Panc1 (cell line): ENCODE results near the gene CADM1. TPM values are rescaled to one million over a fixed set of nuclear protein-coding genes. Genes with fewer than 3 reads are reported as not detected.

Experiments
- ATAC-seq: fragments of 200-7000 bp; cut with Tn5 transposase; 2 replicates; pipeline ENCODE4 v1.9.1; 2020; ENCODE audit warnings: mild to moderate bottlenecking, moderate library complexity
- BruUV-seq: library from RNA; stranded (reverse); fragments of 400-500 nt; replicated peaks from 2 replicates; lab custom pipeline; 2021; lab: Mats Ljungman, UMichigan
- CTCF ChIA-PET: fragments of 300-600 bp; sonication (Branson Sonifier 250); formaldehyde crosslinking; loops from one replicate; lab custom pipeline; 2022; ENCODE audit warnings: antibody characterized with exemption; lab: Charles Lee
- POLR2A ChIA-PET: fragments of 300-600 bp; sonication (Branson Sonifier 250); formaldehyde crosslinking; loops from one replicate; lab custom pipeline; 2022; ENCODE audit warnings: antibody characterized with exemption; lab: Charles Lee
- DNase-seq: peaks from one replicate; pipeline ENCODE4 v3.0.0-alpha.2; 2010; ENCODE audit warnings: low read depth, low spot score
- H3K27ac ChIP-seq: 2 replicates; pipeline ENCODE4 v1.5.1; 2011; ENCODE audit warnings: mild to moderate bottlenecking, low read length, inconsistent platforms
- H3K27me3 ChIP-seq: fragments of 200-500 bp; sonication (Bioruptor generic); 2 replicates; pipeline ENCODE4 v1.6.0; 2014; ENCODE audit warnings: low read length, inconsistent platforms; ENCODE audit not compliant: control insufficient read depth, insufficient read depth
- H3K36me3 ChIP-seq: fragments of 200-500 bp; sonication (Bioruptor generic); 2 replicates; pipeline ENCODE4 v1.5.1; 2014; ENCODE audit warnings: inconsistent platforms, mild to moderate bottlenecking, low read length, moderate library complexity; ENCODE audit not compliant: control insufficient read depth, insufficient read depth
- H3K4me1 ChIP-seq: 2 replicates; pipeline ENCODE4 v1.5.1; 2011; ENCODE audit warnings: inconsistent platforms, mild to moderate bottlenecking, low read length, moderate library complexity; ENCODE audit not compliant: control insufficient read depth, insufficient read depth
- H3K4me3 ChIP-seq, 2 experiments: 2 replicates each; pipeline ENCODE4 v1.5.1; 2011 to 2012; ENCODE audit warnings: low read depth in 2 of 2, low read length in 2 of 2, mild to moderate bottlenecking in 2 of 2, inconsistent platforms in 1 of 2, moderate library complexity in 1 of 2
- H3K9me3 ChIP-seq: fragments of 200-500 bp; sonication (Bioruptor generic); 2 replicates; pipeline ENCODE4 v1.5.1; 2014; ENCODE audit warnings: low read depth, mild to moderate bottlenecking, inconsistent platforms, low read length, moderate library complexity; ENCODE audit not compliant: control insufficient read depth, insufficient read depth
- POLR2AphosphoS5 ChIP-seq: IDR thresholded peaks from 2 replicates; pipeline ENCODE4 v1.6.1; 2012; ENCODE audit warnings: mild to moderate bottlenecking, low read depth, low read length, moderate library complexity
- SIN3A ChIP-seq: IDR thresholded peaks from 2 replicates; pipeline ENCODE4 v1.6.1; 2012; ENCODE audit warnings: low read depth, mild to moderate bottlenecking, low read length, moderate library complexity, borderline replicate concordance; ENCODE audit not compliant: insufficient read depth
- TCF7L2 ChIP-seq: IDR thresholded peaks from 2 replicates; pipeline ENCODE4 v1.6.1; 2011; ENCODE audit warnings: mild to moderate bottlenecking, low read depth, low read length, inconsistent platforms
- in situ Hi-C: cut with HindIII; loops from 2 replicates; pipeline ENCODE4 v1.10.0; 2016; ENCODE audit warnings: low sequenced_read_pairs, low pct_unique_long_range_greater_than_20kb
- intact Hi-C: fragments of 100-400 bp; cut with micrococcal nuclease; formaldehyde crosslinking; loops from one replicate; pipeline ENCODE4 v1.10.0; 2022; ENCODE audit not compliant: unreplicated experiment
- total RNA-seq: library from RNA; stranded (reverse); gene quantifications from one replicate; pipeline ENCODE4 v1.2.1, GENCODE V29; 2021; ENCODE audit not compliant: unreplicated experiment
- TF ChIP-seq, protein P1 (sequence below): fragments of 450-650 bp; IDR thresholded peaks from 2 replicates; pipeline ENCODE4 v1.5.1; 2017; ENCODE audit warnings: mild to moderate bottlenecking
- TF ChIP-seq, protein P2 (sequence below), 2 experiments: IDR thresholded peaks; 2 replicates each; pipeline ENCODE4 v1.6.1; 2011 to 2012; ENCODE audit warnings: low read depth in 2 of 2, control low read depth in 1 of 2, low read length in 1 of 2, mild to moderate bottlenecking in 1 of 2, moderate library complexity in 1 of 2; ENCODE audit not compliant: insufficient read depth in 1 of 2

The CADM1 gene
- total RNA-seq, 1 experiment from 2014 or later, result 3.9 TPM

DNA sequence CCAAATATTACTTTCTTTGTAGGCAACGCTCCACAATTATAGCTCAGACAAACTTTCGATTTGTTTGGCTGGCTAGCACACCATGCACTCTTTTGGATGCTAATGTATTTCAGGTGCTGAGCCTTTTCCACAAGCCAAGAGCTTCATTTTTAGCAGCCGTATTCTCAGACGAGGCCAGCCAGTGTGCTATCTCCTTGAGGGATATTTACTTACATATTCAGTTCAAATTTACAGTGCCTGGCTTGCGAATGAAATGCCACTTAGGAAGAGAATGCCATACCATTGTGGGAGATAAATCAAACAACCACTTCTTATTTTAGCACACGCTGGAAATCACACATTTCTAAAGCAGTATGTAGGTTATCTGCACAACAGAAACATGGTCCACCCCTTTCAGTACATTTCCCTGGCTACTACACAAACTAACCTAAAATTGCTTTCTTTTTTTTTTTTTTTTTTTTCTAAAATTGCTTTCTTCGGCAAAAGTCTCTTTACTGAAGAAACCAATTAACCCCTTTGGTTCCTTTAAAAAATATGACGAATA, 236.9 kb downstream of the CADM1 start:
- H3K36me3 ChIP-seq, result no peaks in the 10 kb centered on the region
- no peaks in the 10 kb centered on the region for H3K27me3 ChIP-seq
- ChIA-PET CTCF (no interaction called here), POLR2A (no interaction called here)
- no TSS peak for BruUV-seq
- no peaks in the 10 kb centered on the region for H3K9me3 ChIP-seq
- TF ChIP-seq SIN3A (no peak), TCF7L2 (no peak), POLR2AphosphoS5 (no peak)
- TF ChIP-seq, protein P1, sequence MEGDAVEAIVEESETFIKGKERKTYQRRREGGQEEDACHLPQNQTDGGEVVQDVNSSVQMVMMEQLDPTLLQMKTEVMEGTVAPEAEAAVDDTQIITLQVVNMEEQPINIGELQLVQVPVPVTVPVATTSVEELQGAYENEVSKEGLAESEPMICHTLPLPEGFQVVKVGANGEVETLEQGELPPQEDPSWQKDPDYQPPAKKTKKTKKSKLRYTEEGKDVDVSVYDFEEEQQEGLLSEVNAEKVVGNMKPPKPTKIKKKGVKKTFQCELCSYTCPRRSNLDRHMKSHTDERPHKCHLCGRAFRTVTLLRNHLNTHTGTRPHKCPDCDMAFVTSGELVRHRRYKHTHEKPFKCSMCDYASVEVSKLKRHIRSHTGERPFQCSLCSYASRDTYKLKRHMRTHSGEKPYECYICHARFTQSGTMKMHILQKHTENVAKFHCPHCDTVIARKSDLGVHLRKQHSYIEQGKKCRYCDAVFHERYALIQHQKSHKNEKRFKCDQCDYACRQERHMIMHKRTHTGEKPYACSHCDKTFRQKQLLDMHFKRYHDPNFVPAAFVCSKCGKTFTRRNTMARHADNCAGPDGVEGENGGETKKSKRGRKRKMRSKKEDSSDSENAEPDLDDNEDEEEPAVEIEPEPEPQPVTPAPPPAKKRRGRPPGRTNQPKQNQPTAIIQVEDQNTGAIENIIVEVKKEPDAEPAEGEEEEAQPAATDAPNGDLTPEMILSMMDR, result no peak
- TF ChIP-seq, protein P2, sequence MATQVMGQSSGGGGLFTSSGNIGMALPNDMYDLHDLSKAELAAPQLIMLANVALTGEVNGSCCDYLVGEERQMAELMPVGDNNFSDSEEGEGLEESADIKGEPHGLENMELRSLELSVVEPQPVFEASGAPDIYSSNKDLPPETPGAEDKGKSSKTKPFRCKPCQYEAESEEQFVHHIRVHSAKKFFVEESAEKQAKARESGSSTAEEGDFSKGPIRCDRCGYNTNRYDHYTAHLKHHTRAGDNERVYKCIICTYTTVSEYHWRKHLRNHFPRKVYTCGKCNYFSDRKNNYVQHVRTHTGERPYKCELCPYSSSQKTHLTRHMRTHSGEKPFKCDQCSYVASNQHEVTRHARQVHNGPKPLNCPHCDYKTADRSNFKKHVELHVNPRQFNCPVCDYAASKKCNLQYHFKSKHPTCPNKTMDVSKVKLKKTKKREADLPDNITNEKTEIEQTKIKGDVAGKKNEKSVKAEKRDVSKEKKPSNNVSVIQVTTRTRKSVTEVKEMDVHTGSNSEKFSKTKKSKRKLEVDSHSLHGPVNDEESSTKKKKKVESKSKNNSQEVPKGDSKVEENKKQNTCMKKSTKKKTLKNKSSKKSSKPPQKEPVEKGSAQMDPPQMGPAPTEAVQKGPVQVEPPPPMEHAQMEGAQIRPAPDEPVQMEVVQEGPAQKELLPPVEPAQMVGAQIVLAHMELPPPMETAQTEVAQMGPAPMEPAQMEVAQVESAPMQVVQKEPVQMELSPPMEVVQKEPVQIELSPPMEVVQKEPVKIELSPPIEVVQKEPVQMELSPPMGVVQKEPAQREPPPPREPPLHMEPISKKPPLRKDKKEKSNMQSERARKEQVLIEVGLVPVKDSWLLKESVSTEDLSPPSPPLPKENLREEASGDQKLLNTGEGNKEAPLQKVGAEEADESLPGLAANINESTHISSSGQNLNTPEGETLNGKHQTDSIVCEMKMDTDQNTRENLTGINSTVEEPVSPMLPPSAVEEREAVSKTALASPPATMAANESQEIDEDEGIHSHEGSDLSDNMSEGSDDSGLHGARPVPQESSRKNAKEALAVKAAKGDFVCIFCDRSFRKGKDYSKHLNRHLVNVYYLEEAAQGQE (IDR thresholded peaks at IDR 0.05; ENCODE audit: insufficient read depth in 1 of 2, low read depth in 2 of 2, low read length in 1 of 2), result no peak
- no peak overlapping the region for H3K27ac ChIP-seq
- in situ Hi-C loops (no loop called here), intact Hi-C loops (no loop called here)
- DNase-seq, result no peak
- no peaks in the 10 kb centered on the region for H3K4me1 ChIP-seq
- H3K4me3 ChIP-seq, result no peak overlapping the region
- no peak for ATAC-seq

DNA sequence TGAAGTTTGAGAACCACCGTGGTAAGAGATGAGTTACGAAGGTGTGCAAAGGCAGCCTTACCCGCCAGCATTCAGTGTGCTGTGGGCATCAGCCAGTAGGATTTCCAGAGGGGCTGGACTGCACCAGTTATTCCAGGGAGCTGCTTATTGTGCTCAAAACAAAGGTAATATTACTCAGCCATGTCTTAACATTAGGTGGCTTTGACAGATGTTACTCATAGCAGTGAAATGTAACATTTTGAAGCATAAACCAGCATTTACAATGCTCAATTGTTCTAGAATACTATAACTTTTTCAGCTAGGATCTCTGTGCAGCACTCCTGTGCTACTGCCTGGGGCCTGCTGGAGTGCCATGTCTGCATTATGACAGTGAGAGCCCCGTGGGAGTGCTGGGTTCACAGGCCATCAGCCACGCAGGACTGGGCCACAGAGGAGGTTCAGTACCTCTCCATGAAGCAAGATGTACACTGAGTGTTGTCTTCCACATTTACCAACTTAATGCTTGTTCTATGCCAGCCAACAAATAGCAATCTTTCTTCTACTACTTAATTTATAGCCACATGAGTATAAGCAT, 238.1 kb downstream of the CADM1 start:
- CTCF ChIA-PET, result no interaction called here
- no peak for DNase-seq

More for the DNA sequence above, 238.1 kb downstream of the CADM1 start:
- no peak overlapping the region for H3K27ac ChIP-seq
- no peaks in the 10 kb centered on the region for H3K36me3 ChIP-seq
- no peaks in the 10 kb centered on the region for H3K9me3 ChIP-seq
- intact Hi-C loops (no loop called here), in situ Hi-C loops (no loop called here)
- ATAC-seq, result no peak
- no peak overlapping the region for H3K4me3 ChIP-seq
- H3K27me3 ChIP-seq, result no peaks in the 10 kb centered on the region
- H3K4me1 ChIP-seq, result no peaks in the 10 kb centered on the region
- TF ChIP-seq SIN3A (no peak), TCF7L2 (no peak), POLR2AphosphoS5 (no peak)
- TF ChIP-seq, protein P1, result no peak
- TF ChIP-seq, protein P2 (IDR thresholded peaks at IDR 0.05; ENCODE audit: insufficient read depth in 1 of 2, low read depth in 2 of 2, low read length in 1 of 2), result no peak
- BruUV-seq, result no TSS peak
- POLR2A ChIA-PET, result no interaction called here
